HAP-1 (cell line): Measurements from ENCODE around the gene SPECC1.
A peak's percentile ranks its signal among the peaks of the same experiment; 100 is the strongest.

Experiments used
- DNase-seq, 2 experiments: peaks; one replicate each; pipeline ENCODE4 v3.0.0-alpha.2; 2016 to 2020; ENCODE audit warnings: low spot score in 2 of 2
- H3K27me3 ChIP-seq: fragments of 250-450 bp; sonication (Bioruptor Pico); 2 replicates; pipeline ENCODE4 v1.5.1; 2020; ENCODE audit warnings: low read depth, mild to moderate bottlenecking, moderate library complexity
- H3K36me3 ChIP-seq: fragments of 250-450 bp; sonication (Bioruptor Pico); replicated peaks from 2 replicates; pipeline ENCODE4 v1.5.1; 2020; ENCODE audit warnings: mild to moderate bottlenecking
- H3K4me1 ChIP-seq: fragments of 250-450 bp; sonication (Bioruptor Pico); 2 replicates; pipeline ENCODE4 v1.5.1; 2020; ENCODE audit warnings: mild to moderate bottlenecking
- H3K4me3 ChIP-seq: fragments of 250-450 bp; sonication (Bioruptor Pico); 2 replicates; pipeline ENCODE4 v1.5.1; 2020; ENCODE audit warnings: mild to moderate bottlenecking, moderate library complexity
- H3K9me3 ChIP-seq: fragments of 250-450 bp; sonication (Bioruptor Pico); 2 replicates; pipeline ENCODE4 v1.5.1; 2020; ENCODE audit warnings: mild to moderate bottlenecking, moderate library complexity
- in situ Hi-C: fragments of 300-500 bp; cut with MboI; formaldehyde crosslinking; loops from 3 replicates; pipeline ENCODE4 v1.14.3; 2020; ENCODE audit warnings: low sequenced_read_pairs, inconsistent platforms, mixed read lengths

SPECC1 gene

DNA sequence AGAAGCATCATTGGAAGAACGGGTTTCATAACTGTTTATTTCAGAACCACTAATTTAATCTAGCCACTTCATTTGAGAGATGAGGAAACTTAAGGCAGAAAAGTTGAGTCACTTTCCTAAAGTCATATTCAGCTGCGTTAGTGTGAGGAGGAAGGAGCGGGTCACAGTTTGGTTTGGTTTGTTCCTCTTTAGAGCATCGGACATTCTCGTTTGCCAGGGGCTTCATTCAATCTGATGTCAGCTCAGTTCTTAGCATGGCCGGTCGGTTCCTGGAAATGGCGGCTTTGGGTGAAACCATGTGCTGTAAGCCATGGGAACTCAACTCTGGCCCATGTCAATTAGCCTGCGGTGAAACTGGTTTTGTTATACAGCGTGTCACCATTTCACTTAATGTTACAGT is 271.7 kb downstream of the SPECC1 start:
- no peak for DNase-seq
- no peak overlapping the region for H3K4me3 ChIP-seq
- H3K36me3 ChIP-seq, result no peaks in the 10 kb centered on the region
- no peaks in the 10 kb centered on the region for H3K4me1 ChIP-seq
- in situ Hi-C loops, result no loop called here
- no peaks in the 10 kb centered on the region for H3K27me3 ChIP-seq
- no peaks in the 10 kb centered on the region for H3K9me3 ChIP-seq

DNA sequence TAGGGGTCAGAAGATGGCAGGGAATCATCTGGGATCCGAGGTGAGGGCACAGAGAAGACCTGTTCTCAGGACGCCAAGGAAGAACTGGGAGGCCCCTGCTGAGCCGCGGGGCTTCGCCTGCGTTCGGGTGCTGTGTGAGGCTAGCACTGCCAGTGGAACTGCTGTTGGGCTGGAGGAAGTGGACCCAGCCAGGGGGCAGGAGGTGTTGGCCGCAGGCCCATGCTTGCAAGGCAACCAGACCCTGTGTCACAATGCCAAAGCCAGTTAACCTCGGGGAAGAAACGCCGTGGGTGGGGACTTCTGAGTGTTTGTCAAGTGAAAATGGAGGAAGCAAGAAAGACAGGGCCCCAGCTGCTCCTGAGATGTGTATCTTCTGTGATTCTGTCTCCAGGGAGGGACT is 272.7 kb downstream of the SPECC1 start:
- no peaks in the 10 kb centered on the region for H3K9me3 ChIP-seq
- H3K4me3 ChIP-seq, result no peak overlapping the region
- no peaks in the 10 kb centered on the region for H3K4me1 ChIP-seq
- no peak for DNase-seq
- no peaks in the 10 kb centered on the region for H3K27me3 ChIP-seq
- in situ Hi-C loops, result no loop called here
- no peaks in the 10 kb centered on the region for H3K36me3 ChIP-seq

DNA sequence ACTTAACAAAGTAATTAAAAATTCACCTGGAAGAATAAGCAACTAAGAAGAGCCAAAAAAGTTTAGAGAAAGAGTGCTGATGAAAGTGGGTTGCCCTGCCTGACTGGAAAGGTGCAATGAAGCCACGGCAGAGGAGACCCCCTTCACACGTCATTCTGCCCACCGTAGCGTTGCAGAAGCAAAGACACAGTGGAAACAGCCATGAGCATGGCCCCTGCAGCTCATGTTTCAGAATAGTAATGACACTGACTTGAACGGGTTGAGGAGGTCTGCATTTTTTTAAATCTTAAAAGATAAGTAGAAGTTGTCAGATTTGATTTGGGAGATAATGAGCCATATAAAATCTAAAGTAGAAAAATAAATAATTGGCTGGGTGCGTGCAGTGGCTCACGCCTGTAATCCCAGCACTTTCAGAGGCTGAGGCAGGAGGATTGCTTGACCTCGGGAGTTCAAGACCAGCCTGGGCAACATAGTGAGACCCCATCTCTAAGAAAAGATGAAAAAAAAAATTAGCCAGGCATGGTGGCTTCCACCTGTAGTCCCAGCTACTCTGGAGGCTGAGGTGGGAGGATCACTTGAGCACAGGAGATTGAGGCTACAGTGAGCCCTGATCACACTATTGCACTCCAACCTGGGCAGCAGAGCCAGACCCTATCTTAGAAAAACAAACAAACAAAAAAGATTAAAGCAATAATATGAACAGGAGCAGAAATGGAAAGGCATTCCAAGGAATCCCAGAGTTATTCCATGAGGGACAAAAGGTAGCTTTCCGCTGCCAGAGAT is 273.6 kb downstream of the SPECC1 start:
- no peaks in the 10 kb centered on the region for H3K27me3 ChIP-seq
- in situ Hi-C loops, result no loop called here
- H3K4me3 ChIP-seq, result no peak overlapping the region
- no peak for DNase-seq
- H3K36me3 ChIP-seq, result no peaks in the 10 kb centered on the region
- no peaks in the 10 kb centered on the region for H3K4me1 ChIP-seq
- no peaks in the 10 kb centered on the region for H3K9me3 ChIP-seq

- in situ Hi-C loops, result no loop called here
- Histone ChIP-seq H3K27me3 (no peaks in the 10 kb centered on the region), H3K4me3 (no peak overlapping the region), H3K4me1 (no peaks in the 10 kb centered on the region), H3K36me3 (no peaks in the 10 kb centered on the region), H3K9me3 (no peaks in the 10 kb centered on the region)
- DNase-seq, result peak in 1 of 2 experiments; percentile 15
Observed at GRCh38 chr17:20284022-20284421, 274.9 kb downstream of the SPECC1 start.

DNA sequence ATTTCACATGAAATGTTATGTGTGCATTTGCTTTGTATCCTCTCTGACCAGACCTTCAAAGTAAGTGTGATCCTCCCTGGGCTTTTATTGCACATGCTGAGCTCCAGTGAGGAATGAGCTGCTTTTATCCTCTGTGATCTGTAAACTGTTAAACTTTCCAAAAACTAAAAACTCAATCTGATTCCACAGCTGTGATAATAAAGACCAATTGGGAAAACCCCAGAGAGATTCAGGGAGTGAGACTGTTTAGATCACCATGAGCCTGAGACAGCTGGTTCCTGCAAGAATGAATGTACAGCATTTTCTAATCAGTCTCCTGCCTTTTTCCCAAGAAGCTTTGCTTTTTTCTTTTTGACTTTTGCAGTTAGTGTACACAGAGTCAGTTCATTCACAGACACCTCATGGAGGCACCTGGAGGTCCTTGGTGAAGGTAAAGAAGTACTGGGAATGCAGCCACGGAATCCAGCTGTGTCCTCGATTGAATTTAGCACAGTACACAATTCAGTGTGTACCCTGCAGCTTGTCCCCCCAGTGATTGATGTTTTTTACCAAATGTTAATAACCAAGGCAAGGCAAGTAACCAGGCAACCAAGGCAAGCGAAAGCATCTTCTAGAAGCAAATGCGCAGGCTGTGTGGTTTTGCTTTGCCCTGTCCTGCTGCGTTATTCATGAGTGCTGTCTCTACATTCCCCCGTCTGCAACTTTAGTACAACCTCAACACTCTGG is 275.6 kb downstream of the SPECC1 start:
- H3K27me3 ChIP-seq, result no peaks in the 10 kb centered on the region
- in situ Hi-C loops, result no loop called here
- no peaks in the 10 kb centered on the region for H3K9me3 ChIP-seq
- no peak overlapping the region for H3K4me3 ChIP-seq
- H3K4me1 ChIP-seq, result no peaks in the 10 kb centered on the region
- no peak for DNase-seq
- H3K36me3 ChIP-seq, result no peaks in the 10 kb centered on the region

- in situ Hi-C loops, result no loop called here
Observed at GRCh38 chr17:20289984-20290383, 280.8 kb downstream of the SPECC1 start.

GRCh38 chr17:20291853-20292252 is 282.7 kb downstream of the SPECC1 start:
- DNase-seq, result no peak
- H3K36me3 ChIP-seq, result no peaks in the 10 kb centered on the region
- no peaks in the 10 kb centered on the region for H3K9me3 ChIP-seq
- no peaks in the 10 kb centered on the region for H3K27me3 ChIP-seq
- H3K4me1 ChIP-seq, result no peaks in the 10 kb centered on the region
- no peak overlapping the region for H3K4me3 ChIP-seq
- in situ Hi-C loops, result no loop called here

More at GRCh38 chr17:20289984-20290383, 280.8 kb downstream of the SPECC1 start:
- Histone ChIP-seq H3K9me3 (no peaks in the 10 kb centered on the region), H3K4me3 (no peak overlapping the region), H3K36me3 (no peaks in the 10 kb centered on the region), H3K27me3 (no peaks in the 10 kb centered on the region), H3K4me1 (no peaks in the 10 kb centered on the region)
- no peak for DNase-seq

- Histone ChIP-seq H3K27me3 (no peaks in the 10 kb centered on the region), H3K4me3 (no peak overlapping the region), H3K9me3 (no peaks in the 10 kb centered on the region), H3K4me1 (no peaks in the 10 kb centered on the region), H3K36me3 (0 out of 2 replicates have a peak, but pooled peaks cover 5% of the 10 kb centered on the region)
- DNase-seq, result no peak
- in situ Hi-C loops, result no loop called here
Observed at GRCh38 chr17:20293501-20293900, 284.3 kb downstream of the SPECC1 start.

DNA sequence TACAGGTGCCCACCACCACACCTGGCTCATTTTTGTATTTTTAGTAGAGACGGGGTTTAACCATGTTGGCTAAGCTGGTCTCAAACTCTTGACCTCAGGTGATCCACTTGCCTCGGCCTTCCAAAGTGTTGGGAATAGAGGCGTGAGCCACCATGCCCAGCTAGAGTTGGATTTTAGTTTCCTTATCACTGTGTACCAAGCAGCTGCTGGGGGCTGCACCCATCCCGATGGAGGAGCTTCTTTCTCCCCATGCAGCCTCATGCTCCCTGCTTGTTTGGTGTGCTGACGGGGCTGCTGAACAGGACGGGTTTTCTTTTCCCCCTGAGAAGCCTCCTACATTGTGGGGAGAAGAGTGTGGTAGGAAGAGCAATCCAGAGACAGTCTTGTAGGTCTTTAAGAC is 285.0 kb downstream of the SPECC1 start:
- 0 out of 2 replicates have a peak, but pooled peaks cover 5% of the 10 kb centered on the region for H3K36me3 ChIP-seq
- no peaks in the 10 kb centered on the region for H3K4me1 ChIP-seq
- H3K4me3 ChIP-seq, result no peak overlapping the region
- no peaks in the 10 kb centered on the region for H3K9me3 ChIP-seq
- no peak for DNase-seq
- in situ Hi-C loops, result no loop called here
- no peaks in the 10 kb centered on the region for H3K27me3 ChIP-seq

- DNase-seq, result no peak
- no peaks in the 10 kb centered on the region for H3K9me3 ChIP-seq
- no peaks in the 10 kb centered on the region for H3K27me3 ChIP-seq
- no peaks in the 10 kb centered on the region for H3K4me1 ChIP-seq
- H3K36me3 ChIP-seq, result 0 out of 2 replicates have a peak, but pooled peaks cover 5% of the 10 kb centered on the region
- H3K4me3 ChIP-seq, result no peak overlapping the region
- in situ Hi-C loops, result no loop called here
Observed at GRCh38 chr17:20299013-20299412, 289.9 kb downstream of the SPECC1 start.

DNA sequence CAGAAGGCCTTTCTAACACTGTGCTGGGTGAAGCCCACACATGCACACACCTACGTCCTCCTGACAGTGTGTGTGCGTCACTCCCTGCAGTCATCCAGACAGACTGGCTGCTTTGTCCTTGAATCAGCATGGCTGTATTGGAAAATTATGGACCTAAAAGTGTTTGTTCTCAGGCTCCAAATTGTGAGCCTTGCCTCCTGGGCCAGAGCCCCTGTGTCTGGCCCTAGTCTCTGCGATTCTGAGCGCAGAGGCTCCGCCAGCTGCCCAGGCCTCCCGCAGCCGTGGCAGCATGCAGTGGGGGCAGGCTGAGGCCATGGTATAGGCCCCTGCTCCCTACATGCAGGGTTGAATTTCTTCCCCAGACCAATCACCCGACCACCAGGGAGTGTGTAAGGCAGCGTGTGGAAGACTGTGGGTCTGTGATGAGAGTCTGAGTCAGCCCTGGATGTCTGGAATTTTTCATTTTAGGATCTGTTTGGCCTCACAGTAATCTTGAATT is 291.3 kb downstream of the SPECC1 start:
- H3K4me3 ChIP-seq, result no peak overlapping the region
- no peak for DNase-seq
- in situ Hi-C loops, result loop anchor here (25.0 kb wide), 2 partner anchors 163 to 313 kb away; partner anchors contain the start of gene AKAP10
- H3K36me3 ChIP-seq, result 0 out of 2 replicates have a peak, but pooled peaks cover 5% of the 10 kb centered on the region
- no peaks in the 10 kb centered on the region for H3K27me3 ChIP-seq
- H3K4me1 ChIP-seq, result no peaks in the 10 kb centered on the region
- H3K9me3 ChIP-seq, result no peaks in the 10 kb centered on the region; the same call in 1 of the 2 replicates

DNA sequence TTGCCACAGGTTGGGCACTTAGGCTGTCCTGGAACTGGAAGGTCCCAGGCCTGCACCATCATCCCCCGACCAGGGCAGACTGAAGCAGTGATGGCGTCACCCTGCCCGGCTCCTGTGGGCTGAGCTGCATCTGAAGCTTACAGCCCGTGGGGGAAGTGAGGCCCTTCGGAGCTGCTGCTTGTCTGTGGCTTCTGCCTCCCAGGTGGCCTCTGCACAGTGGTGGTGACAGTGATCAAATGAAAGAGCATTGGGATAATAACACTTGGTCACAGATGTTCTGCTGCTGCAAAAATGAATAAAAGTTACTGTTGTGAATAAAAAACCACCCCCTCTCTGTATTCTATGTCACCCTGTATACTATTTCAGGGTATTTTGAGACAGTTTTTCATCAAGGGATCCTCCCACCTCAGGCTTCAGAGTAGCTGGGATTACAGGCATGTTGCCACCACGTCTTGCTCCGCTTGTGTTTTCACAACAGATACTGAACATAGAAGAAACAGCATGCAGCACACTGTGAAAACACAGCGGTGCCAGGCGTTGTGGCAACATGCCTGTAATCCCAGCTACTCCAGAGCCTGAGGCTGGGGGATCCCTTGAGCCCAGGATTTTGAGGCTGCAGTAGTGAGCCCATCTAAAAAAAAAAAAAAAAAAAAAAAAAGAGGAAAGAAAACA is 293.2 kb downstream of the SPECC1 start:
- Histone ChIP-seq H3K4me1 (no peaks in the 10 kb centered on the region), H3K9me3 (peaks cover 3% of the 10 kb centered on the region), H3K27me3 (no peaks in the 10 kb centered on the region), H3K36me3 (0 out of 2 replicates have a peak, but pooled peaks cover 3% of the 10 kb centered on the region), H3K4me3 (no peak overlapping the region)
- in situ Hi-C loops, result loop anchor here (25.0 kb wide), 2 partner anchors 165 to 315 kb away; partner anchors contain the start of gene AKAP10
- no peak for DNase-seq

DNA sequence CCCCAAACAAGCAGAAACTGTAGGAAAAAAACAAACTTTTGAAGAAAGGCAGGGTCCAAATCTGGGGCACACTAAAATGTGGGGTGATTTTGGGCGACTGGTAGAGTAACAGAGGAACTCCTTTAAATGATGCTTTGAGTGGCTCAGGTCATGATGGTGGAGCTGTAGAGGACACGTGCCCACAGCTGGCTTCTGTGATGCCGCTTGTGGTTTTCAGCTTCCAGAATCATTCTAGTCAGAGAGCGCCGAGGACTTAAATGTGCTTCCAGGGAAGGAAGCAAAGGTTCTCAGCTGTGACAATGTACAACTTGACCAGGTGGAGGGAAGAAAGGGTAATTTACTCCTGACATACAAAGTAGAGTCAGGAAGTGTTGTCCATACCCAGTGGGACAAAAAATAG is 295.8 kb downstream of the SPECC1 start:
- in situ Hi-C loops, result loop anchor here (25.0 kb wide), 2 partner anchors 168 to 318 kb away; partner anchors contain the start of gene AKAP10
- DNase-seq, result no peak
- no peaks in the 10 kb centered on the region for H3K27me3 ChIP-seq
- H3K36me3 ChIP-seq, result 0 out of 2 replicates have a peak, but pooled peaks cover 3% of the 10 kb centered on the region
- H3K4me1 ChIP-seq, result no peaks in the 10 kb centered on the region
- H3K4me3 ChIP-seq, result no peak overlapping the region
- peaks cover 5% of the 10 kb centered on the region for H3K9me3 ChIP-seq
